Stromal cell of bone marrow (primary cell): Measurements from ENCODE around the gene FRRS1.

Experiments
- DNase-seq: peaks from one replicate; pipeline ENCODE4 v3.0.0-alpha.2; 2012; ENCODE audit warnings: low read depth

Gene FRRS1

GRCh38 chr1:99674115-99675064 lies 92.0 kb downstream of the FRRS1 start:
- no peak for DNase-seq

- no peak for DNase-seq
Measured at GRCh38 chr1:99673315-99673714, 93.1 kb downstream of the FRRS1 start.

- DNase-seq: no peak
Measured at GRCh38 chr1:99672530-99673213, 93.8 kb downstream of the FRRS1 start.

GRCh38 chr1:99672038-99672437 lies 94.4 kb downstream of the FRRS1 start:
- no peak for DNase-seq

- no peak for DNase-seq
Measured at GRCh38 chr1:99670583-99670982, 95.9 kb downstream of the FRRS1 start.

GRCh38 chr1:99669821-99670220 lies 96.6 kb downstream of the FRRS1 start:
- no peak for DNase-seq

- no peak for DNase-seq
Measured at GRCh38 chr1:99669376-99669775, 97.1 kb downstream of the FRRS1 start.

GRCh38 chr1:99665212-99665611 lies 101.2 kb downstream of the FRRS1 start:
- DNase-seq: no peak

GRCh38 chr1:99663501-99663900 lies 102.9 kb downstream of the FRRS1 start:
- no peak for DNase-seq

GRCh38 chr1:99662539-99663080 lies 103.8 kb downstream of the FRRS1 start:
- DNase-seq: peak; percentile 93

GRCh38 chr1:99661780-99662179 lies 104.7 kb downstream of the FRRS1 start:
- DNase-seq: no peak

GRCh38 chr1:99660496-99660895 lies 105.9 kb downstream of the FRRS1 start:
- DNase-seq: no peak

GRCh38 chr1:99659755-99660210 lies 106.7 kb downstream of the FRRS1 start:
- DNase-seq: no peak
